GM18526 (cell line): ENCODE data around the gene PRDM10.
A peak's percentile ranks its signal among the peaks of the same experiment; 100 is the strongest.

ENCODE experiments used
- POLR2A ChIP-seq: IDR thresholded peaks from 3 replicates; pipeline ENCODE4 v1.6.1; 2011; ENCODE audit not compliant: insufficient read length; ENCODE audit errors: extremely low read depth

PRDM10 gene, protein sequence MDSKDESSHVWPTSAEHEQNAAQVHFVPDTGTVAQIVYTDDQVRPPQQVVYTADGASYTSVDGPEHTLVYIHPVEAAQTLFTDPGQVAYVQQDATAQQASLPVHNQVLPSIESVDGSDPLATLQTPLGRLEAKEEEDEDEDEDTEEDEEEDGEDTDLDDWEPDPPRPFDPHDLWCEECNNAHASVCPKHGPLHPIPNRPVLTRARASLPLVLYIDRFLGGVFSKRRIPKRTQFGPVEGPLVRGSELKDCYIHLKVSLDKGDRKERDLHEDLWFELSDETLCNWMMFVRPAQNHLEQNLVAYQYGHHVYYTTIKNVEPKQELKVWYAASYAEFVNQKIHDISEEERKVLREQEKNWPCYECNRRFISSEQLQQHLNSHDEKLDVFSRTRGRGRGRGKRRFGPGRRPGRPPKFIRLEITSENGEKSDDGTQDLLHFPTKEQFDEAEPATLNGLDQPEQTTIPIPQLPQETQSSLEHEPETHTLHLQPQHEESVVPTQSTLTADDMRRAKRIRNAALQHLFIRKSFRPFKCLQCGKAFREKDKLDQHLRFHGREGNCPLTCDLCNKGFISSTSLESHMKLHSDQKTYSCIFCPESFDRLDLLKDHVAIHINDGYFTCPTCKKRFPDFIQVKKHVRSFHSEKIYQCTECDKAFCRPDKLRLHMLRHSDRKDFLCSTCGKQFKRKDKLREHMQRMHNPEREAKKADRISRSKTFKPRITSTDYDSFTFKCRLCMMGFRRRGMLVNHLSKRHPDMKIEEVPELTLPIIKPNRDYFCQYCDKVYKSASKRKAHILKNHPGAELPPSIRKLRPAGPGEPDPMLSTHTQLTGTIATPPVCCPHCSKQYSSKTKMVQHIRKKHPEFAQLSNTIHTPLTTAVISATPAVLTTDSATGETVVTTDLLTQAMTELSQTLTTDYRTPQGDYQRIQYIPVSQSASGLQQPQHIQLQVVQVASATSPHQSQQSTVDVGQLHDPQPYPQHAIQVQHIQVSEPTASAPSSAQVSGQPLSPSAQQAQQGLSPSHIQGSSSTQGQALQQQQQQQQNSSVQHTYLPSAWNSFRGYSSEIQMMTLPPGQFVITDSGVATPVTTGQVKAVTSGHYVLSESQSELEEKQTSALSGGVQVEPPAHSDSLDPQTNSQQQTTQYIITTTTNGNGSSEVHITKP

DNA sequence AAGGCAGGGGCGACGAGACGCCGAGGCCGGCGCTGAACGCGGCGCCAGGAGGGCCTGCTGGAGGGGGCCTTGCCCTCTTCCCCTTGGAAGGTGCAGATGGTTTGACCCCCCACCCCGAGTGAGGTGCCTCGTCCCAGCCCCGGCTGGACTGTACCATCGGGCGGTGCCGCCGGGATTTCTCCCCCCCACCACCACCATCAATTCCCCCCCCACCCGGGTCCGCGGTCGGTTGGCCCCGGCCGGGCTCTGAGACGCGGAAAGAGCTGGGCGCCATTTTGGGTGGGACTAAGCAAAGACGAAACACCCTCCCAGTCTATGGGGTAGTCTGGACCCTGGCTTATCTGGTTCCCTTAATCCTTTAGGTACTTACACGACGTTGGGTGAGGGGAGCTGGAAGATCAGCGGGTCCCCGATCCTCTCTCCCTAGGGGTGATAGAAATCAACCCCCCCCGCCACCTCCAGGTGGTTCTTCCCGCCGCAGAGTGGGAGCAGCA is at the start of gene PRDM10:
Gene PRDM10, minus strand, starts transcription at position 484 of the 494 bp plus-strand sequence. CDS start 41,871 bp downstream, outside the sequence.
- TF ChIP-seq POLR2A, result peak; percentile 62

DNA sequence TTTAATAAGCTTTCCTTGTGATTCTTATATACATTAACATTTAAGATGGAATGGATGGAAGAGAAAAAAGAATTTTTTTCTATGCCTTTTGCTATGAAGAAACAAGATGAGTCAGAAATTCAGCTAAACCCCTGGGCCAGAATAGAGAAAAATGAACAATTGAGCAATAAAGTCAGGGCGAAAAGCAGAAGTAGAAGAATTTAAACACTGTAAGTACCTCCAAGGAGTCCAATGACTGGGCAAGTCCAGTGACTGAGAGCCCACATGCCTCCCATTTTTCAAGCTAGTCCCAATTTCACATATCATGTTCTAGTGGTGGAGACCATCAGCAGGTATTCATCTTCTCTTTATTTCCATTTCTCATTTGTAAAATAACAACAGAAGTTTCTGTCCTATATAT is 48.4 kb upstream of the PRDM10 start:
- no peak for TF ChIP-seq POLR2A

DNA sequence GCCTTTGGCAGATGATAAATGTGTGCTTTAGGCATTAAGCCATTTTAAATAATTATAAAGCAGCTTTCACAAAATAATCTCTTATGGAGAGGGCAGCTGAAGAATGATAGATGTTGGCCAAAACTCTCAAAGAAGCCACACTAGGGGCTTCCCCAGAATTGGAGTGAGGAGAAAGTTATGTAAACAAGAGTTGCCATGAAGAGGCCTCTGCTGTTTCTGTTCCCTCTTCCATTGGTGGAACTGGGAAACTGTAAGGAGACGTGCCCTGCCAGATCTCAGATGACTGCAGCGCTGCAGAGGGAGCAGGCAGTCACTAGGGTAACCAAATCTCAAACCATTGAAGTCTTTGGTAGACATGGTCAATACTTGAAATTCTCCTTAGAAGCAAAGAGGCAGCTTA is 47.6 kb upstream of the PRDM10 start:
- no peak for TF ChIP-seq POLR2A

DNA sequence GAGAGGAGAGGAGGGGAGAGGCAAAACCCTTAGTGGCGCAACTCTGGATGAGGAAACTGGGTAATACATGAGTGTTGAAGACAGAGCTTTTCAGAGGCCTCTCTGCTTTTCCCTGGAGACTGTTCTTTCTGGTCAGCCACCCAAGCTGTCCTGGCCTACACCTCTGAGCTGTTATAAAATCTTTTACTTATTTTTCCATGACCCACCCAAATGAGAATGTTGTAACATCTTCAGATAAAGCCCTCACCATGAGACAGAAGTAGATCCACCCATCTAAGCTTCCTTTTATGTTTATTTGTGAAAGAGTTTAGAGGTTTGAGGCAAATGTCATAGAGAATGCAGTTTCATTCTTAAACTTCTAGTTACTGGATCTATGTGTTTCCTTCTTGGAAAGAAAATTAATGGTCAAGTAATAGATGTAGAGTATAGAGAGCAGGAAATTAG is 46.7 kb upstream of the PRDM10 start:
- no peak for TF ChIP-seq POLR2A

DNA sequence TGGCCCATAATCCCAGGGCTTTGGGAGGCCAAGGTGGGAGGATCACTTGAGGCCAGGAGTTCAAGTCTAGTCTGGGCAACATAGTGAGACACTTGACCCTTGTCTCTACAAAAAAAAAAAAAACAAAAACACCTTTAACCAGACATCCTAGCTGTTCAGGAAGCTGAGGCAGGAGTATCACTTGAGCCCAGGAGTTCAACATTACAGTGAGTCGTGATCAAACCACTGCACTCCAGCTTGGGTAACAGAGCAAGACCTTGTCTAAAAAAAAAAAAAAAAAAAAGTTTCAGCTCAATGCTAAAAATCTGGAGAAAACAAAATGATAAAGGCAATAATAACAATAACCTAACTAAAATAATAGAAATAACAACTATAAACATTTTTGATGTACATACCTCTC is 44.5 kb upstream of the PRDM10 start:
- TF ChIP-seq POLR2A, result no peak

DNA sequence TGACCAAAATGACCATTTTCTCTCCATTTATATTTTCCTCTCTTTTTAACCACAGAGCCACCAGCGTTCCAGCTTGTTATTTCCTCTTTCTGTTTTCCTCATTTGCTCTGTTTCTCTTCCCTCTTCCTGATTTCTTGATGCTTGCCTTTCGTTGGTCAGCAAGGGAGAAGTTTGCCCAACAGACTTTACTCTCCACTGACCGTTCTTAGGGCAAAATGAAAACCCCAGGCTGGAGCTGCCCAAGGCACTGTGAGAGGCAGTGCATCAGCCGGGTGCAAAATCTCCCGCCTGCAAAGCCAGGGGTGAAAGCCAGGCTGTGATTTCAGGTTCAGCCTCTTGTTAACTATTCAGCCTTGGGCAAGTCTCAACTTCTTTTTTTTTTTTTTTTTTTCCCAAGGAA is 40.9 kb upstream of the PRDM10 start:
- TF ChIP-seq POLR2A, result no peak

DNA sequence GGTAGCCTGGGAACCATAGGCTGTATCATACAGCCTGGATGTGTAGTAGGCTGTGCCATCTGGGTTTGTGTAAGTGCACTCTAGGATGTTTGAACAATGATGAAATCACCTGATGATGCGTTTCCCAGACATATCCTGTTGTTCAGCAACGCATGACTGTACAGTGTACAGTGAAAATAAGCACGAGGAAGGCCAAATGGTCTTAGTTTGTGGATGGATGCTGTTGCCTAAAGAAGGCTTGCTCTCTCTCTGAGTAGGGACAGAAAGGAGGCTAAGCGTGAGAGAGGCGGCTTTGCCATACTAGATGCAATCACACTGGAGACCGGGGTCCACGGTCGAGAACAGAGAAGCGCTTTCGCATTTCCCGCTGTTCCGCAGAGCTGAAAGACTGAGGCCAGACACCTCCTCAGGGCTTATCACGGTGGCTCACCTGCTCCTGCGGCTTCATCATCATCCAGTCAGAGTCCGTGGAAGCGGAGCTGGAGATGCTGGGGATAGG is 39.5 kb upstream of the PRDM10 start:
- no peak for TF ChIP-seq POLR2A

DNA sequence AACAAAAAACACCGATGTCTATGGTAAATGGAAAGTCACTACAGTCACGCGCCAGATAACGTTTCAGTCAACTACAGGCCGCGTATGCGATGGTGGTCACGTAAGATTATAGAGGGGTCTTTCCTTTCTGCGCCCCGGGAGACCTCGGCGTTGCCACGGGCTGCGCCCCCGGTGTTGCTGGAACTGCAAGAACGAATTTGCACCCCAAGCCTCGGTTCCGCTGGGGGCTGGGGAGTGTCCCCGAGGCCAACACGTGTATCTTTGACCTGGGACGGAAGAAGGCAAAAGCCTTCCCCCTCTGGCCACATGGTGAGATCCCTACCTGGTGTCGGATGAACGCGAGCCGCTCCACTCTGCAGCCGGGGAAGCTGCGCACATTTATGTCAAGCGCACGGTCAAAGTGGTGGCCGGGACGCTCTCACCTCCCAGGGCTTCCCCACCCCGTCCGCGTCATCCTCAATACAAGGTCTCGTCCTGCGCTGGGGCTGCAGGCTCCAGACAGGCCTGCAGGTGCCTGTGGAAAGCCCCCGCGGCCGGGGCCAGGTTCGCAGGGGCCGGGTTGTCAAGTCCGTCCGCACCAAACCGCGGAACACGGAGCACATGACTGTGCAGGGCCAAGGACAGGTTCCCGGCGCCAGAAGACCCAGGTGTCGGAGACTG is 37.8 kb upstream of the PRDM10 start:
- TF ChIP-seq POLR2A, result no peak

DNA sequence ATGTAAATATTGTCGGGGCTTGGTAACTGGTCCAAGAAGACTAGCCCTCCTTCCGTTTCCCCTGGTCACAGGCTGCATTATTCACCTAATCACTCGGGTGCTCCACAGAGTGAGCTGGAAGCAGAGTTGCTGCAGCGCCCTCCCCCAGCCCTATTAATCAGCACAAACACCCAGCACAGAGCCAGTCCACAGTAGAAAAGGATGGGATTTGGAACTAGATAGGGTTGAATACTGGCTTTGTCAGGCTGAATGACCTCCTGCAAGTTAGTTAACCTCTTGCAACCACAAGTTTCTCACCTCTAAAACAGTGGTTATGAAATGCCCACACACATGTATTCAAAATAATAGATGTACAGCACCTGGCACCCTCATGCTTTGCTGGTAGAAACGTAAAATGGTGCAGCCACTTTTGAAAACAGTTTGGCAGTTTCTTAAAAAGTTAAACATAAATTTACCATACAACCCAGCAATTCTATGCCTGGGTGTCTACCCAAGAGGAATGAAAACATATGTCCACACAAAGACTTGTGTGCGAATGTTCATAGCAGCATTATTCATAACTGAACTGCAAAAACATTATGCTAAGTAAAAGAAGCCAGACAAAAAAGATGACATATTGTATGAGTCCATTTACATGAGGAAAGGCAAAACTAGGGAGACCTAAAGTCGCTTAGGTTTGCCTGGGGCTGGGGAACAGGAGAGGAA is 35.4 kb upstream of the PRDM10 start:
- TF ChIP-seq POLR2A, result no peak

DNA sequence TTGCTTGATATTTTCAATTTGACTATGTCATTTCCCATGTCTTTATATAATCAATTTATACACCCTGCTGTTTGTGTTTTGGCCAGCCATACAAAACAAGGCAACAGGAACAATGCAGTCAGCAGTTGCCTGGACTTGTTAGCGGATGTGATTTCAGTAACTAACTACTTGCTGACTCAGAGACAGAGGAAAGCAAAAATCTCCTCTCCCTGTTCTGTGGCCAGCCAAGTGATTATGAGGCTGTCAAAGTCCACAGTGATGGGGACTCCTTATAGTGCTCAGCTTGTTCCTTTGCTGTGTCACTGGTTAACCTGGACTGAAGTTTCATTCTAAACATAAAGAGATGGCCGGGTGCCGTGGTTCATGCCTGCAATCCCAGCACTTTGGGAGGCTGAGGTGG is 34.4 kb upstream of the PRDM10 start:
- TF ChIP-seq POLR2A, result no peak

DNA sequence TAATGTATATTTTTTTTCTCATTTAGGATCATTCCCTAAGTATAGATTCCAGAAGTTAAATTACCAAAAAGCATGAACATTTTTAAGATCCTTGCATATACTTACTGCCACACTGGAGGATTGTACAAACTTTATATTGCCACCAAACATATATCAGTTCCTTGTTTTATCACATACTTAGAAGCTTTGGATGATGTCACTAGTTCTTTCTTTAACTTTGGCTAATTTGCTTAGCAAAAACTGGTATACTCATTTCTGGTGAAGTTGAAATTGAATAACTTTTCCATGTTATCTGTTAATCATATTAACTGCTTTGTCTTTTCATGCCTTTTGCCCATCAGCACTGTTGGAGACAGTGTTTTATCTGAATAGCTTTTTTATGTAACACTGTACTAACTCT is 31.6 kb upstream of the PRDM10 start:
- TF ChIP-seq POLR2A, result no peak

DNA sequence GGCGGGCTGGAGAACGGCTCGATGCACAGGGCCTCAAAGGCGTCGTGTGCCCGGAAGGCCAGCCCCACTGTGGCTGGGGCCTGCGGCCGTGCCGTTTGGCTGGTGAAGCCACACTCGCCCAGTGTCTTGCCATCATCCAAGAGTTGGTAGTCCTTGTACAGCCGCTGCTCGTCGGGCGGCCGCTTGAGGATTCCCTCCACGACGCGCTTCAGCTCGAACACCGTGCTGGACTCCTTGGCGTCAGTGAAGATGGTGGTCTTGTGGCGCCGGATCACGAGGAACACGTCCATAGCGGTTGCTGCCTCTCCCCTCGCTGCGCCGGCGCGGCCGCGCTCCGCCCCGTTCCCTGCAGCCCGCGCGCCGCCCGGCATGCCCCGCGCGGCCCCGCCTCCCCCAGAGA is 30.3 kb upstream of the PRDM10 start:
- no peak for TF ChIP-seq POLR2A

DNA sequence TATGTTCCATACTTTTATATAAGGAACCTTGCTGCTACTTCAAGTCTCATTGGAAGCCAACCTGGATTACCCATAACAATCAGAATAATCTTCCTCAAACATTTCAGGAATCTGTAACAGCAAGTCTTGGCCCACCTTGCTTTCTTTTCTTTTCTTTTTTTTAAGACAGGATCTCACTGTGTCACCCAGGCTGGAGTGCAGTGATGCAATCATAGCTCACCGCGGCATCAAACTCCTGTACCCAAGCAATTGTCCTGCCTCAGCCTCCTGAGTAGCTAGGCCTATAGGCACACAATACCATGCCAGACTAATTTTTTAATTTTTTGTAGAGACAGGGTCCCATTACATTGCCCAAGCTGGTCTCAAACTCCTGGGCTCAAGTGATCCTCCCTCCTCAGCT is 29.3 kb upstream of the PRDM10 start:
- no peak for TF ChIP-seq POLR2A

DNA sequence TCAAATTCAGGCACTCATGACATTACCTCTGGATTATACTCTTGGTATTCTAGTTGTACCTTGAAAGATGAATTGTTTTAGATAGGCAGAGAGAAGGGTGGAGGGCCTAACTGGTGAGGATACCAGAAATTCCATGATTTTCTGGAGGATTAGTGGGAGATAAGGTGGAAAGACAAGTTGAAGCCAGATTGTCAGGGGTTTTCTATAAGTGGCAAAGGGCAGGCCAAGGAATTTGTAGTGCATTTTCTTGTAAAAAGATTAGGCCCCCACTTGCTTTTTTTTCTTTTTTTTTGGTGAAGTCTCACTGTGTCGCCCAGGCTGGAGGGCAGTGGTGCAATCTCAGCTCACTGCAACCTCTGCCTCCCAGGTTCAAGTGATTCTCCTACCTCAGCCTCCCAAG is 28.4 kb upstream of the PRDM10 start:
- TF ChIP-seq POLR2A, result no peak
